ENCODE results near the gene DYNC2I2.

DYNC2I2 gene

DNA sequence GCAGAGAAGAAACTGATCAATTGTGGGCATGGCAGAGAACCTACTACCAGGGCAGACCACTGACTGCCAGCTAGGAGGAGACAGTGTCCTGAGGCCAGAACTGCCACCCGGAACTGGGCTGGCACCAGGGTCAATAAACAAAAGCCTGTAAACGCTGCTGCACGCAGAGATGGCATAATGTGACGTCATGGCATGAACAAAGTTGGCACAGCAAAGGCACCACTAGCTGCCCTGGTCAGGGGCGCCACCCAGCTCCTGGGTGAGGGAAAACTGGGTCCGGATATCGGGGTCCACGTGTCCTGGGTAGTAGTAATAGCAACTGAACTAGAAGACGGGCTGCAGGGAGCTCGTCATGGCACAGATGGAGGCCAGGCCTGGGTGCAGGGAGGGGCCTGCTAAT, 32.1 kb downstream of the DYNC2I2 start:
- Histone ChIP-seq H3F3A (ENCODE audit: low read depth) (no peaks in the 10 kb centered on the region), H3K4me2 (ENCODE audit: low read depth, low read length, poor library complexity, severe bottlenecking) (no peak overlapping the region), H3K4me1 (ENCODE audit: insufficient read depth, low read length, poor library complexity, severe bottlenecking) (no peaks in the 10 kb centered on the region), H4K20me1 (ENCODE audit: insufficient read depth, low read length, poor library complexity, severe bottlenecking) (no peaks in the 10 kb centered on the region), H2AFZ (ENCODE audit: low read length) (no peak overlapping the region), H3K27me3 (ENCODE audit: insufficient read depth, low read length, poor library complexity, severe bottlenecking) (no peaks in the 10 kb centered on the region), H3K9me2 (replicated peaks; ENCODE audit: low read depth, low read length) (no peaks in the 10 kb centered on the region), H3K79me2 (ENCODE audit: insufficient read depth, low read length) (no peaks in the 10 kb centered on the region), H3K4me3 (ENCODE audit: low read length, poor library complexity, severe bottlenecking) (no peak overlapping the region), H3K9me3 (ENCODE audit: insufficient read depth, low read depth, low read length) (no peaks in the 10 kb centered on the region), H3K36me3 (ENCODE audit: insufficient read depth, low read length) (peaks cover 80% of the 10 kb centered on the region; the same call in 1 of the 2 replicates), H3K9ac (ENCODE audit: low read depth, low read length, poor library complexity, severe bottlenecking) (no peak overlapping the region)
- TF ChIP-seq, protein P1, sequence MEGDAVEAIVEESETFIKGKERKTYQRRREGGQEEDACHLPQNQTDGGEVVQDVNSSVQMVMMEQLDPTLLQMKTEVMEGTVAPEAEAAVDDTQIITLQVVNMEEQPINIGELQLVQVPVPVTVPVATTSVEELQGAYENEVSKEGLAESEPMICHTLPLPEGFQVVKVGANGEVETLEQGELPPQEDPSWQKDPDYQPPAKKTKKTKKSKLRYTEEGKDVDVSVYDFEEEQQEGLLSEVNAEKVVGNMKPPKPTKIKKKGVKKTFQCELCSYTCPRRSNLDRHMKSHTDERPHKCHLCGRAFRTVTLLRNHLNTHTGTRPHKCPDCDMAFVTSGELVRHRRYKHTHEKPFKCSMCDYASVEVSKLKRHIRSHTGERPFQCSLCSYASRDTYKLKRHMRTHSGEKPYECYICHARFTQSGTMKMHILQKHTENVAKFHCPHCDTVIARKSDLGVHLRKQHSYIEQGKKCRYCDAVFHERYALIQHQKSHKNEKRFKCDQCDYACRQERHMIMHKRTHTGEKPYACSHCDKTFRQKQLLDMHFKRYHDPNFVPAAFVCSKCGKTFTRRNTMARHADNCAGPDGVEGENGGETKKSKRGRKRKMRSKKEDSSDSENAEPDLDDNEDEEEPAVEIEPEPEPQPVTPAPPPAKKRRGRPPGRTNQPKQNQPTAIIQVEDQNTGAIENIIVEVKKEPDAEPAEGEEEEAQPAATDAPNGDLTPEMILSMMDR (conservative IDR thresholded peaks at IDR 0.05; ENCODE audit: low read length), result no peak
- TF ChIP-seq EZH2phosphoT487 (IDR thresholded peaks at IDR 0.05; ENCODE audit: borderline replicate concordance), result no peak

DNA sequence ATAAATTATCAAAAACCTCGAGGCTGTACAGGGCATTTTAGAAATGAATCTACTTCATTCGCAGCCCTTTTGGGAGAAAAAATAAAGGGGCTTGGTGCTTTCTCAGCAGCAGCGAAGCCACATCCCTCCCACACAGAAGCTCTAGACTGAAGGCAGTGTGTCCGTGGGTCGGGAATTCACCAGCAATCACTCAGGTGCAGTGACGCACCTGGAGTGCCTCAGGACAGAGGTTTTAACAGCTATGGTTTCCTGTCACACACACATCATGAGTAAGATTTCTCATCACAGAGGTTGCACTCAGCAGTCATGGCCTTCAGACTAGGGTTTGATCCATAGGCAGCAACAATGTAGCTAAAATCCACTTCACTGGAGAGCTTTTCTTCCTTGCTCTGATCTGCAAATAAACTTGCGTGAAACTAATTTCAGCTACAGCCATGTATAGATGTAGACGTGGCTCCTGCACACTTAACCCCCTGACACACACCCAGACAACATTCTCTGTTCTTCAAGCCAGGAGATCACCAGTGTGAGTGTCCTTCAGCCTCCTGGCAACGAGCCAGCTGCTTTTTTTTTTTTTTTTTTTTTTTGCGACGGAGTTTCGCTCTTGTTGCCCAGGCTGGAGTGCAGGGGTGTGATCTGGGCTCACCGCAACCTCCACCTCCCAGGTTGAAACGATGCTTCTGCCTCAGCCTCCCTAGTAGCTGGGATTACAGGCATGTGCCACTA, 34.8 kb downstream of the DYNC2I2 start:
- Histone ChIP-seq H3K4me3 (ENCODE audit: low read length, poor library complexity, severe bottlenecking) (no peak overlapping the region), H3K4me1 (ENCODE audit: insufficient read depth, low read length, poor library complexity, severe bottlenecking) (no peaks in the 10 kb centered on the region), H3K9me3 (ENCODE audit: insufficient read depth, low read depth, low read length) (no peaks in the 10 kb centered on the region), H3K27me3 (ENCODE audit: insufficient read depth, low read length, poor library complexity, severe bottlenecking) (no peaks in the 10 kb centered on the region), H4K20me1 (ENCODE audit: insufficient read depth, low read length, poor library complexity, severe bottlenecking) (no peaks in the 10 kb centered on the region), H3K9ac (ENCODE audit: low read depth, low read length, poor library complexity, severe bottlenecking) (no peak overlapping the region), H3K4me2 (ENCODE audit: low read depth, low read length, poor library complexity, severe bottlenecking) (no peak overlapping the region), H3F3A (ENCODE audit: low read depth) (no peaks in the 10 kb centered on the region), H2AFZ (ENCODE audit: low read length) (no peak overlapping the region), H3K36me3 (ENCODE audit: insufficient read depth, low read length) (peaks cover 76% of the 10 kb centered on the region; the same call in 1 of the 2 replicates), H3K9me2 (replicated peaks; ENCODE audit: low read depth, low read length) (no peaks in the 10 kb centered on the region), H3K79me2 (ENCODE audit: insufficient read depth, low read length) (no peaks in the 10 kb centered on the region)
- TF ChIP-seq, protein P1 (conservative IDR thresholded peaks at IDR 0.05; ENCODE audit: low read length), result no peak
- TF ChIP-seq EZH2phosphoT487 (IDR thresholded peaks at IDR 0.05; ENCODE audit: borderline replicate concordance), result no peak

DNA sequence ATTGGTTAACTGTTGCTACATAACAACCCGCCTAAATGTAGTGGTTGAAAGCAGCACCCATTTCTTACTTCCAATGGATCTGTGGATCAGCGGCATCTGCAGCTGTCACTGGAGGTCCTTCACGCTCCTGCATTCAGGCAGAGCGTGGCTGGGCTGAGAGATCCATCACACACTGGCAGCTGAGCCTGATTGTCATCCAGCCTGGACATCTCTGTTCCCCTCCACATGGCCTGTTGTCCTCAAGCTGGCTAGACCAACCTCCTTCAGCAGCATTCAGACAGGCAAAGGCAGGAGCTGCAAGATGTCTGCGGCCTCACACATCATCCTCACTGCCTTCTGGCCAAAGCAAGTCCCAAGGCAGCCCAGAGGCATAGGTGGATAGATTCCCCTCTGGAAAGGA, 36.9 kb downstream of the DYNC2I2 start:
- no peaks in the 10 kb centered on the region for H3K9me3 ChIP-seq (ENCODE audit: insufficient read depth, low read depth, low read length)
- no peaks in the 10 kb centered on the region for H3K4me1 ChIP-seq (ENCODE audit: insufficient read depth, low read length, poor library complexity, severe bottlenecking)
- H3K36me3 ChIP-seq (ENCODE audit: insufficient read depth, low read length), result peaks cover 69% of the 10 kb centered on the region; the same call in 1 of the 2 replicates
- H4K20me1 ChIP-seq (ENCODE audit: insufficient read depth, low read length, poor library complexity, severe bottlenecking), result no peaks in the 10 kb centered on the region
- H3K27me3 ChIP-seq (ENCODE audit: insufficient read depth, low read length, poor library complexity, severe bottlenecking), result no peaks in the 10 kb centered on the region
- no peak overlapping the region for H3K4me3 ChIP-seq (ENCODE audit: low read length, poor library complexity, severe bottlenecking)
- no peaks in the 10 kb centered on the region for H3F3A ChIP-seq (ENCODE audit: low read depth)
- H3K4me2 ChIP-seq (ENCODE audit: low read depth, low read length, poor library complexity, severe bottlenecking), result no peak overlapping the region
- no peak overlapping the region for H3K9ac ChIP-seq (ENCODE audit: low read depth, low read length, poor library complexity, severe bottlenecking)
- no peaks in the 10 kb centered on the region for H3K9me2 ChIP-seq (replicated peaks; ENCODE audit: low read depth, low read length)
- H3K79me2 ChIP-seq (ENCODE audit: insufficient read depth, low read length), result no peaks in the 10 kb centered on the region
- TF ChIP-seq, protein P1 (conservative IDR thresholded peaks at IDR 0.05; ENCODE audit: low read length), result no peak
- no peak for TF ChIP-seq EZH2phosphoT487 (IDR thresholded peaks at IDR 0.05; ENCODE audit: borderline replicate concordance)
- H2AFZ ChIP-seq (ENCODE audit: low read length), result no peak overlapping the region
